ENCODE data around the gene UBE2E2. TPM values are rescaled to one million over a fixed set of nuclear protein-coding genes. Genes with fewer than 3 reads are reported as not detected.

Gene UBE2E2
- total RNA-seq, 1 donor from 2014 or later: 85.2 TPM

DNA sequence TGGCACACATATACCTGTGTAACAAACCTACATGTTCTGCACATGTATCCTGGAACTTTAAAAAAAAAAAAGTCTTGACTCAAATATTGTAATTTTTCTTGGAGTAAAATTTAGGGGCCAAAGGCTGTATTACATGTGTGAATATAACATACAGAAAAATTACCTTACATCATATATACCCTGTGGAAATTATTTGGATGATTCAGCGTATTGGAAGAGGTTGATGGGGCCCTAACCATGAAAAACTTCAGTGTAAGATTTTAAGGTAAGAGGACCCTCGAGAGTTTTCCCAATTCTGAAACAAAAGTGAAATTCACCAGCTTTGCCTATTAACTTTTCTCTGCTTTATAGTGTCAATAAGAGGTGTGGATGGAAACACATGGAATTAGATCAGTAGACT lies 56.4 kb downstream of the UBE2E2 start:
- peaks cover 36% of the 10 kb centered on the region for H3K4me1 Mint-ChIP-seq (ENCODE audit: low read depth)
- H3K9me3 Mint-ChIP-seq (ENCODE audit: low read depth): peaks cover 3% of the 10 kb centered on the region

DNA sequence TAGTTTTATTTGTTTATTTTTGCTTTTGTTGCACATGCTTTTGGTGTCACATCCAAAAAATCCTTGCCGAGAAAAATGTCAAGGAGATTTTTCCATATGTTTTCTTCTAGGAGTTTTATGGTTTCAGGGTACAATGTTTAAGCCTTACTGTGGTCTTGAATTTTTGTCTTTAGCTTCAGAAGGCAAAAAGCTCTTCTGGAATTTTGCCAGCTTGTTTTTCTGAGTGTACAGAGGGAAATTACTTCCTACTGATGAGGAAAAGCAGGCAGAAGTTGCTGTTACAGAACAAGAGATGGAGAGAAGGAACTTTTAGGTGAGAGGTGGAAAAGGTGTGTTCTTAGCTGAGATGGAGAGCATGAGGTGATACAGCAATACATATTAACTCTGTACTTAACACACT lies 59.6 kb downstream of the UBE2E2 start:
- peaks cover 3% of the 10 kb centered on the region for H3K36me3 Mint-ChIP-seq (ENCODE audit: low read depth)
- H3K4me1 Mint-ChIP-seq (ENCODE audit: low read depth): peaks cover 32% of the 10 kb centered on the region
- no peak overlapping the region for H3K4me3 Mint-ChIP-seq (ENCODE audit: unreplicated experiment)
- TF ChIP-seq, protein P1, sequence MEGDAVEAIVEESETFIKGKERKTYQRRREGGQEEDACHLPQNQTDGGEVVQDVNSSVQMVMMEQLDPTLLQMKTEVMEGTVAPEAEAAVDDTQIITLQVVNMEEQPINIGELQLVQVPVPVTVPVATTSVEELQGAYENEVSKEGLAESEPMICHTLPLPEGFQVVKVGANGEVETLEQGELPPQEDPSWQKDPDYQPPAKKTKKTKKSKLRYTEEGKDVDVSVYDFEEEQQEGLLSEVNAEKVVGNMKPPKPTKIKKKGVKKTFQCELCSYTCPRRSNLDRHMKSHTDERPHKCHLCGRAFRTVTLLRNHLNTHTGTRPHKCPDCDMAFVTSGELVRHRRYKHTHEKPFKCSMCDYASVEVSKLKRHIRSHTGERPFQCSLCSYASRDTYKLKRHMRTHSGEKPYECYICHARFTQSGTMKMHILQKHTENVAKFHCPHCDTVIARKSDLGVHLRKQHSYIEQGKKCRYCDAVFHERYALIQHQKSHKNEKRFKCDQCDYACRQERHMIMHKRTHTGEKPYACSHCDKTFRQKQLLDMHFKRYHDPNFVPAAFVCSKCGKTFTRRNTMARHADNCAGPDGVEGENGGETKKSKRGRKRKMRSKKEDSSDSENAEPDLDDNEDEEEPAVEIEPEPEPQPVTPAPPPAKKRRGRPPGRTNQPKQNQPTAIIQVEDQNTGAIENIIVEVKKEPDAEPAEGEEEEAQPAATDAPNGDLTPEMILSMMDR (IDR thresholded peaks at IDR 0.05): no peak
- no peak for DNase-seq (ENCODE audit: low spot score)
- H3K27ac Mint-ChIP-seq (ENCODE audit: unreplicated experiment): no peak overlapping the region
- no peaks in the 10 kb centered on the region for H3K27me3 Mint-ChIP-seq (ENCODE audit: low read depth)
- peaks cover 7% of the 10 kb centered on the region for H3K9me3 Mint-ChIP-seq (ENCODE audit: low read depth)

More for the DNA sequence above, 56.4 kb downstream of the UBE2E2 start:
- Mint-ChIP-seq H3K36me3 (ENCODE audit: low read depth) (no peaks in the 10 kb centered on the region), H3K27ac (ENCODE audit: unreplicated experiment) (no peak overlapping the region), H3K27me3 (ENCODE audit: low read depth) (no peaks in the 10 kb centered on the region), H3K4me3 (ENCODE audit: unreplicated experiment) (no peak overlapping the region)
- DNase-seq (ENCODE audit: low spot score): no peak
- TF ChIP-seq, protein P1 (IDR thresholded peaks at IDR 0.05): no peak

DNA sequence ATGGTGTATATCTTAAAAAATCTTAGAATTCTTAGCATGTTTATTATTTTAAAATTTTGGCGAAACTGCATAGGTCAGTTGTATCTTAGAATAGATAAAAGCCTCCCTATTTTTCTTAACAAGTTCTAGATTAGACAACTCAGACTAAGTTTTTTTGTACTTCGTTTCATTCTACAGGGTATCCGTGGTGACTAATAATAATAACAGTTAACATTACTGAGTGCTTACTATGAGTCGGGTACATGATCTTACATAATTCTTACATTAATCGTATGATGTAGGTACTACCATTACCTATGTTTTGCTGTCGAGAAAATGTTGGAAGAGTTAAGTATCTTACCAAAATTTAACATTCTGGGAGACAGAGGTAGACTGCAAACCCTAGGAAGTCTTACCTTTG lies 60.7 kb downstream of the UBE2E2 start:
- no peak for DNase-seq (ENCODE audit: low spot score)
- H3K4me1 Mint-ChIP-seq (ENCODE audit: low read depth): peaks cover 26% of the 10 kb centered on the region
- TF ChIP-seq, protein P1 (IDR thresholded peaks at IDR 0.05): no peak
- peaks cover 3% of the 10 kb centered on the region for H3K36me3 Mint-ChIP-seq (ENCODE audit: low read depth)
- peak overlapping the region; percentile 83 for H3K27ac Mint-ChIP-seq (ENCODE audit: unreplicated experiment)
- peaks cover 4% of the 10 kb centered on the region for H3K9me3 Mint-ChIP-seq (ENCODE audit: low read depth)
- no peak overlapping the region for H3K4me3 Mint-ChIP-seq (ENCODE audit: unreplicated experiment)
- no peaks in the 10 kb centered on the region for H3K27me3 Mint-ChIP-seq (ENCODE audit: low read depth)

GRCh38 chr3:23264413-23264812 lies 61.3 kb downstream of the UBE2E2 start:
- H3K27me3 Mint-ChIP-seq (ENCODE audit: low read depth): no peaks in the 10 kb centered on the region
- peaks cover 3% of the 10 kb centered on the region for H3K36me3 Mint-ChIP-seq (ENCODE audit: low read depth)
- peaks cover 4% of the 10 kb centered on the region for H3K9me3 Mint-ChIP-seq (ENCODE audit: low read depth)
- peaks cover 28% of the 10 kb centered on the region for H3K4me1 Mint-ChIP-seq (ENCODE audit: low read depth)
- TF ChIP-seq, protein P1 (IDR thresholded peaks at IDR 0.05): no peak
- H3K4me3 Mint-ChIP-seq (ENCODE audit: unreplicated experiment): no peak overlapping the region
- no peak for DNase-seq (ENCODE audit: low spot score)
- peak overlapping the region; percentile 83 for H3K27ac Mint-ChIP-seq (ENCODE audit: unreplicated experiment)

DNA sequence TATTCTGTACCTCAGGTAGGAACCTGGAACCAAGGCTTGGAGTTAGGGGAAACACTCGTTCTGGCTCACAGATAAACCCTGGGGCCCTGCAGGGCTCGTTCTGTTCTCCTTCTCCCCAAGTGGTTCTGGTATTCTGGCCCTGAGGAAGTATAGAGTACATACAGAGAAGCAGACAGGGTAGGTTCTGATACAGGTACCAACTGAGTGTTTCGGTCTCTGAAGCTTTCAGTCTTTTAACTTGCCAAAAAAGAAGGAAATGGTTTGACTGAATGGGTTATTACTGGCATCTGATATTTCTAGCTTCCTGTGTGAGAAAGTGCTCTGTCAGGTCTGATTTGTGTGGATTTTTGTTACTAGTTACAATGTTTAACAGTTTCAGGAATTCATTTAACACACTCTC lies 67.3 kb downstream of the UBE2E2 start:
- Mint-ChIP-seq H3K27ac (ENCODE audit: unreplicated experiment) (peak overlapping the region; percentile 27), H3K4me1 (ENCODE audit: low read depth) (peaks cover 41% of the 10 kb centered on the region), H3K27me3 (ENCODE audit: low read depth) (no peaks in the 10 kb centered on the region), H3K9me3 (ENCODE audit: low read depth) (peaks cover 4% of the 10 kb centered on the region), H3K36me3 (ENCODE audit: low read depth) (peaks cover 3% of the 10 kb centered on the region), H3K4me3 (ENCODE audit: unreplicated experiment) (no peak overlapping the region)
- TF ChIP-seq, protein P1 (IDR thresholded peaks at IDR 0.05): no peak
- no peak for DNase-seq (ENCODE audit: low spot score)

Measured in chondrocyte (in vitro differentiated cells).